HepG2 (cell line): ENCODE results near the gene ST8SIA6. TPM values are rescaled to one million over a fixed set of nuclear protein-coding genes. Genes with fewer than 3 reads are reported as not detected.

Experiments
- ATAC-seq: fragments of 200-7000 bp; cut with Tn5 transposase; 3 replicates; pipeline ENCODE4 v1.9.1; 2020; ENCODE audit warnings: mild to moderate bottlenecking, moderate library complexity
- BruUV-seq: library from RNA; stranded (reverse); fragments of 400-500 nt; replicated peaks from 2 replicates; lab custom pipeline; 2021; lab: Mats Ljungman, UMichigan
- CTCF ChIA-PET: fragments of 300-600 bp; formaldehyde crosslinking; extraction: SDS; loops from one replicate; lab custom pipeline; 2021; ENCODE audit warnings: low total read pairs, inconsistent platforms, low intra/inter-chr PET ratio; lab: Yijun Ruan, JAX
- POLR2A ChIA-PET: fragments of 350-600 bp; sonication (Branson Sonifier 250); formaldehyde crosslinking; loops from one replicate; lab custom pipeline; 2020; ENCODE audit warnings: antibody characterized with exemption, inconsistent platforms; lab: Yijun Ruan, JAX
- DNase-seq: peaks from one replicate; pipeline ENCODE4 v3.0.0-alpha.2; 2015; ENCODE audit warnings: low spot score
- FAIRE-seq: peaks from 3 replicates; lab custom pipeline; 2011; peaks lifted over from hg19 to GRCh38; lab: Jason Lieb, UNC
- H2AFZ ChIP-seq: one replicate; pipeline ENCODE4 v1.6.1; 2011; ENCODE audit warnings: low read length, inconsistent platforms
- H3K27ac ChIP-seq: fragments of 300-600 bp; 3 replicates; pipeline ENCODE4 v1.8.0; 2011; ENCODE audit warnings: mixed run types, mild to moderate bottlenecking, mixed read lengths, low read length, inconsistent platforms; ENCODE audit not compliant: insufficient read depth; ENCODE audit errors: extremely low read length
- H3K27me3 ChIP-seq, 2 experiments: fragments of 200-600 bp in 1 of 2; 2 replicates in 1 of 2; 3 replicates in 1 of 2; pipeline versions ENCODE4 v1.6.0 to v1.8.0; 2011; ENCODE audit warnings: low read length in 2 of 2, mild to moderate bottlenecking in 2 of 2, moderate library complexity in 2 of 2, inconsistent platforms in 1 of 2; ENCODE audit not compliant: insufficient read depth in 2 of 2, control insufficient read depth in 1 of 2
- H3K36me3 ChIP-seq, 2 experiments: fragments of 200-600 bp in 1 of 2; replicated peaks in 1 of 2; 2 replicates in 1 of 2; 3 replicates in 1 of 2; pipeline versions ENCODE4 v1.5.1 to v1.8.0; 2011; ENCODE audit warnings: low read length in 2 of 2, inconsistent platforms in 1 of 2; ENCODE audit not compliant: insufficient read depth in 2 of 2, control insufficient read depth in 1 of 2
- H3K4me1 ChIP-seq: 2 replicates; pipeline ENCODE4 v1.5.1; 2012; ENCODE audit warnings: low read length, inconsistent platforms; ENCODE audit not compliant: insufficient read depth
- H3K4me2 ChIP-seq: 2 replicates; pipeline ENCODE4 v1.6.0; 2011; ENCODE audit warnings: low read depth, low read length, inconsistent platforms
- H3K4me3 ChIP-seq, 3 experiments: fragments of 200-600 bp in 1 of 3; sonication (generic), shearing (Covaris generic) in 1 of 3; replicated peaks in 1 of 3; 2 replicates each; pipeline ENCODE4 v1.5.1; 2011 to 2016; ENCODE audit warnings: low read length in 3 of 3, inconsistent platforms in 2 of 3, low read depth in 2 of 3, mild to moderate bottlenecking in 2 of 3, control low read depth in 1 of 3, mixed read lengths in 1 of 3; ENCODE audit not compliant: insufficient read depth in 1 of 3
- H3K79me2 ChIP-seq: one replicate; pipeline ENCODE4 v1.6.1; 2011; ENCODE audit warnings: low read length, inconsistent platforms; ENCODE audit not compliant: insufficient read depth
- H3K9ac ChIP-seq: 2 replicates; pipeline ENCODE4 v1.6.0; 2011; ENCODE audit warnings: mild to moderate bottlenecking, low read depth, low read length, inconsistent platforms; ENCODE audit not compliant: insufficient read depth
- H3K9me3 ChIP-seq: 2 replicates; pipeline ENCODE4 v1.5.1; 2012; ENCODE audit warnings: mild to moderate bottlenecking, low read length
- H4K20me1 ChIP-seq: 2 replicates; pipeline ENCODE4 v1.6.0; 2011; ENCODE audit warnings: inconsistent platforms, mild to moderate bottlenecking, low read length, moderate library complexity; ENCODE audit not compliant: insufficient read depth
- CEBPB ChIP-seq: IDR thresholded peaks from 2 replicates; pipeline ENCODE4 v1.6.1; 2011; ENCODE audit warnings: low read depth, low read length, improper control_type of control experiment, borderline replicate concordance
- HOXD1 ChIP-seq: sonication (generic); formaldehyde crosslinking; IDR thresholded peaks from 2 replicates; pipeline ENCODE4 v1.5.0; 2020; ENCODE audit warnings: missing genetic modification reagents
- MBD4 ChIP-seq: IDR thresholded peaks from 2 replicates; pipeline ENCODE4 v1.6.1; 2012; ENCODE audit warnings: low read length, inconsistent platforms, borderline replicate concordance
- PRDM10 ChIP-seq: sonication (generic); formaldehyde crosslinking; IDR thresholded peaks from 2 replicates; pipeline ENCODE4 v1.4.0; 2020; ENCODE audit warnings: low read depth, missing genetic modification reagents
- WGBS: methylation state at CpG from one replicate; pipeline ENCODE4 v1.1.6; 2017; ENCODE audit warnings: low lambda C conversion rate; 5-methylcytosine and 5-hydroxymethylcytosine counted together
- in situ Hi-C: cut with HindIII; loops from 2 replicates; pipeline ENCODE4 v1.10.0; 2017; ENCODE audit warnings: low pct_unique_long_range_greater_than_20kb; ENCODE audit not compliant: extremely low pct_ligation_motif_present
- intact Hi-C: fragments of 100-400 bp; cut with micrococcal nuclease; formaldehyde crosslinking; loops from one replicate; pipeline ENCODE4 v1.10.0; 2022; ENCODE audit not compliant: unreplicated experiment
- polyA plus RNA-seq, 8 experiments: library from polyadenylated mRNA; depleted of rRNA in 3 of 8; stranded (reverse) in 7 of 8; unstranded in 1 of 8; fragments of >200 nt; fragmentation: Illumina TruSeq in 4 of 8; extraction: Trizol in 4 of 8; gene quantifications; 2 replicates each; pipeline versions ENCODE4 v1.2.1 to v1.2.3, GENCODE V29; 2011 to 2016; ENCODE audit warnings: low read depth in 4 of 8, missing spikeins in 1 of 8, mixed read lengths in 1 of 8; ENCODE audit not compliant: insufficient read depth in 1 of 8
- total RNA-seq, 5 experiments: library from RNA; depleted of rRNA; stranded (reverse); fragments of >200 nt; fragmentation: Illumina TruSeq; extraction: Trizol; gene quantifications; 2 replicates each; pipeline ENCODE4 v1.2.3, GENCODE V29; 2016; ENCODE audit warnings: low read depth in 1 of 5

The ST8SIA6 gene
- total and polyA plus RNA-seq, 2 of the 13 experiments (the other 11 are each of a cell fraction or from before 2014, with no cell fraction given): not detected

DNA sequence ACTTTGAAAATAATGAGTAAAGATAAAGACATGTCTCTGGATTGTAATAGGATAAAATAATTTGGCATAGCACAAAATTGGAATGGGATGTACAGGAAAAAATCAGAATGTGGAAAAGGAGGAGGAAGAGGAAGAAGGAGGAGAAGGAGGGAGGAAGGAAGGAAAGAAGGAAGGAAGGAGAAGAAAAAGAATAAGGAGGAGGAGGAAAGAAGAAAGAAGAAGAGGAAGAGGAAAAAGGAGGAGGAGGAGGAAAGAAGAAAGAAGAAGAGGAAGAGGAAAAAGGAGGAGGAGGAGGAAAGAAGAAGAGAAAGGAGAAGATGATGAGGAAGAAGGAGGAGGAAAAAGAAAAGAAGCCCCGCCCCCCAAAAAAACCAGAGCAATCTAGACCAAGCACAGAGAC, 95.9 kb downstream of the ST8SIA6 start (continued):
- TF ChIP-seq PRDM10 (CRISPR knock-in tag) (no peak), HOXD1 (CRISPR knock-in tag) (no peak)

- no TSS peak for BruUV-seq
- no peak overlapping the region for H3K4me3 ChIP-seq
- FAIRE-seq (no peak), DNase-seq (no peak), ATAC-seq (no peak)
- TF ChIP-seq MBD4 (no peak), CEBPB (0 out of 2 replicates have a peak, but pooled peaks have one; percentile 35)
- no peak overlapping the region for H3K9ac ChIP-seq
- H3K9me3 ChIP-seq: no peaks in the 10 kb centered on the region
- intact Hi-C loops (no loop called here), in situ Hi-C loops (no loop called here)
- no peaks in the 10 kb centered on the region for H3K27me3 ChIP-seq
- 2% methylated on average over 2 of the region's 2 CpGs for WGBS
- H3K27ac ChIP-seq: no peak overlapping the region
- ChIA-PET CTCF (no interaction called here), POLR2A (no interaction called here)
- H3K4me2 ChIP-seq: no peak overlapping the region
- no peaks in the 10 kb centered on the region for H3K79me2 ChIP-seq
- no peaks in the 10 kb centered on the region for H4K20me1 ChIP-seq
- no peak overlapping the region for H2AFZ ChIP-seq
- H3K36me3 ChIP-seq: no peaks in the 10 kb centered on the region
- H3K4me1 ChIP-seq: no peaks in the 10 kb centered on the region
Measured at GRCh38 chr10:17357781-17358180, 96.6 kb downstream of the ST8SIA6 start.
